HepG2 (cell line): Measurements from ENCODE around the gene CXCR4. TPM values are rescaled to one million over a fixed set of nuclear protein-coding genes. Genes with fewer than 3 reads are reported as not detected.

Source experiments
- ATAC-seq: fragments of 200-7000 bp; cut with Tn5 transposase; 3 replicates; pipeline ENCODE4 v1.9.1; 2020; ENCODE audit warnings: mild to moderate bottlenecking, moderate library complexity
- BruUV-seq: library from RNA; stranded (reverse); fragments of 400-500 nt; replicated peaks from 2 replicates; lab custom pipeline; 2021; lab: Mats Ljungman, UMichigan
- CTCF ChIA-PET: fragments of 300-600 bp; formaldehyde crosslinking; extraction: SDS; loops from one replicate; lab custom pipeline; 2021; ENCODE audit warnings: low total read pairs, inconsistent platforms, low intra/inter-chr PET ratio; lab: Yijun Ruan, JAX
- POLR2A ChIA-PET: fragments of 350-600 bp; sonication (Branson Sonifier 250); formaldehyde crosslinking; loops from one replicate; lab custom pipeline; 2020; ENCODE audit warnings: antibody characterized with exemption, inconsistent platforms; lab: Yijun Ruan, JAX
- DNase-seq: peaks from one replicate; pipeline ENCODE4 v3.0.0-alpha.2; 2015; ENCODE audit warnings: low spot score
- FAIRE-seq: peaks from 3 replicates; lab custom pipeline; 2011; peaks lifted over from hg19 to GRCh38; lab: Jason Lieb, UNC
- H2AFZ ChIP-seq: one replicate; pipeline ENCODE4 v1.6.1; 2011; ENCODE audit warnings: low read length, inconsistent platforms
- H3K27ac ChIP-seq: fragments of 300-600 bp; 3 replicates; pipeline ENCODE4 v1.8.0; 2011; ENCODE audit warnings: mixed run types, mild to moderate bottlenecking, mixed read lengths, low read length, inconsistent platforms; ENCODE audit not compliant: insufficient read depth; ENCODE audit errors: extremely low read length
- H3K27me3 ChIP-seq, 2 experiments: fragments of 200-600 bp in 1 of 2; 2 replicates in 1 of 2; 3 replicates in 1 of 2; pipeline versions ENCODE4 v1.6.0 to v1.8.0; 2011; ENCODE audit warnings: low read length in 2 of 2, mild to moderate bottlenecking in 2 of 2, moderate library complexity in 2 of 2, inconsistent platforms in 1 of 2; ENCODE audit not compliant: insufficient read depth in 2 of 2, control insufficient read depth in 1 of 2
- H3K36me3 ChIP-seq, 2 experiments: fragments of 200-600 bp in 1 of 2; replicated peaks in 1 of 2; 2 replicates in 1 of 2; 3 replicates in 1 of 2; pipeline versions ENCODE4 v1.5.1 to v1.8.0; 2011; ENCODE audit warnings: low read length in 2 of 2, inconsistent platforms in 1 of 2; ENCODE audit not compliant: insufficient read depth in 2 of 2, control insufficient read depth in 1 of 2
- H3K4me1 ChIP-seq: 2 replicates; pipeline ENCODE4 v1.5.1; 2012; ENCODE audit warnings: low read length, inconsistent platforms; ENCODE audit not compliant: insufficient read depth
- H3K4me2 ChIP-seq: 2 replicates; pipeline ENCODE4 v1.6.0; 2011; ENCODE audit warnings: low read depth, low read length, inconsistent platforms
- H3K4me3 ChIP-seq, 3 experiments: fragments of 200-600 bp in 1 of 3; sonication (generic), shearing (Covaris generic) in 1 of 3; replicated peaks in 1 of 3; 2 replicates each; pipeline ENCODE4 v1.5.1; 2011 to 2016; ENCODE audit warnings: low read length in 3 of 3, inconsistent platforms in 2 of 3, low read depth in 2 of 3, mild to moderate bottlenecking in 2 of 3, control low read depth in 1 of 3, mixed read lengths in 1 of 3; ENCODE audit not compliant: insufficient read depth in 1 of 3
- H3K79me2 ChIP-seq: one replicate; pipeline ENCODE4 v1.6.1; 2011; ENCODE audit warnings: low read length, inconsistent platforms; ENCODE audit not compliant: insufficient read depth
- H3K9ac ChIP-seq: 2 replicates; pipeline ENCODE4 v1.6.0; 2011; ENCODE audit warnings: mild to moderate bottlenecking, low read depth, low read length, inconsistent platforms; ENCODE audit not compliant: insufficient read depth
- H3K9me3 ChIP-seq: 2 replicates; pipeline ENCODE4 v1.5.1; 2012; ENCODE audit warnings: mild to moderate bottlenecking, low read length
- H4K20me1 ChIP-seq: 2 replicates; pipeline ENCODE4 v1.6.0; 2011; ENCODE audit warnings: inconsistent platforms, mild to moderate bottlenecking, low read length, moderate library complexity; ENCODE audit not compliant: insufficient read depth
- GTF3A ChIP-seq: sonication (generic); formaldehyde crosslinking; conservative IDR thresholded peaks from 2 replicates; pipeline ENCODE4 v1.4.0; 2020; ENCODE audit warnings: mild to moderate bottlenecking, missing genetic modification reagents
- HNRNPLL ChIP-seq: fragments of 200-400 bp; formaldehyde crosslinking; IDR thresholded peaks from 2 replicates; pipeline ENCODE4 v1.6.1; 2017; ENCODE audit warnings: mild to moderate bottlenecking, low read depth, low read length; ENCODE audit not compliant: poor library complexity, severe bottlenecking
- MTA3 ChIP-seq: sonication (generic); formaldehyde crosslinking; IDR thresholded peaks from 2 replicates; pipeline ENCODE4 v1.4.0; 2020; ENCODE audit warnings: missing genetic modification reagents
- MTF2 ChIP-seq: sonication (generic); formaldehyde crosslinking; IDR thresholded peaks from 2 replicates; pipeline ENCODE4 v1.5.0; 2020; ENCODE audit warnings: missing genetic modification reagents, borderline replicate concordance
- PRMT3 ChIP-seq: sonication (generic); formaldehyde crosslinking; IDR thresholded peaks from 2 replicates; pipeline ENCODE4 v1.8.1; 2022; ENCODE audit warnings: low read depth, mild to moderate bottlenecking, moderate library complexity, missing genetic modification reagents, borderline replicate concordance
- RFX3 ChIP-seq: IDR thresholded peaks from 2 replicates; pipeline ENCODE4 v1.6.1; 2016; ENCODE audit warnings: missing biosample characterization, missing genetic modification reagents
- TAF1 ChIP-seq: sonication (generic); formaldehyde crosslinking; IDR thresholded peaks from 2 replicates; pipeline ENCODE4 v1.4.0; 2020; ENCODE audit warnings: missing genetic modification reagents
- TRAFD1 ChIP-seq: sonication (generic); formaldehyde crosslinking; IDR thresholded peaks from 2 replicates; pipeline ENCODE4 v1.5.1; 2020; ENCODE audit warnings: missing genetic modification reagents, mild to moderate bottlenecking, borderline replicate concordance
- ZFP90 ChIP-seq: sonication (generic); formaldehyde crosslinking; IDR thresholded peaks from 2 replicates; pipeline ENCODE4 v1.8.0; 2022; ENCODE audit warnings: missing genetic modification reagents, mild to moderate bottlenecking, inconsistent platforms, borderline replicate concordance
- ZNF207 ChIP-seq: fragments of 450-650 bp; IDR thresholded peaks from 2 replicates; pipeline ENCODE4 v1.6.1; 2016; ENCODE audit warnings: antibody characterized with exemption, borderline replicate concordance
- ZNF232 ChIP-seq: sonication (generic); formaldehyde crosslinking; IDR thresholded peaks from 2 replicates; pipeline ENCODE4 v1.4.0; 2020; ENCODE audit warnings: missing genetic modification reagents, borderline replicate concordance
- ZNF766 ChIP-seq: sonication (generic); formaldehyde crosslinking; IDR thresholded peaks from 2 replicates; pipeline ENCODE4 v1.5.0; 2020; ENCODE audit warnings: missing genetic modification reagents, borderline replicate concordance
- ZNF773 ChIP-seq: sonication (generic); formaldehyde crosslinking; IDR thresholded peaks from 2 replicates; pipeline ENCODE4 v1.4.0; 2020; ENCODE audit warnings: missing genetic modification reagents, borderline replicate concordance
- ZNF816 ChIP-seq: sonication (generic); formaldehyde crosslinking; IDR thresholded peaks from 2 replicates; pipeline ENCODE4 v1.8.0; 2022; ENCODE audit warnings: missing genetic modification reagents, mild to moderate bottlenecking, borderline replicate concordance
- WGBS: methylation state at CpG from one replicate; pipeline ENCODE4 v1.1.6; 2017; ENCODE audit warnings: low lambda C conversion rate; 5-methylcytosine and 5-hydroxymethylcytosine counted together
- in situ Hi-C: cut with HindIII; loops from 2 replicates; pipeline ENCODE4 v1.10.0; 2017; ENCODE audit warnings: low pct_unique_long_range_greater_than_20kb; ENCODE audit not compliant: extremely low pct_ligation_motif_present
- intact Hi-C: fragments of 100-400 bp; cut with micrococcal nuclease; formaldehyde crosslinking; loops from one replicate; pipeline ENCODE4 v1.10.0; 2022; ENCODE audit not compliant: unreplicated experiment
- polyA plus RNA-seq, 8 experiments: library from polyadenylated mRNA; depleted of rRNA in 3 of 8; stranded (reverse) in 7 of 8; unstranded in 1 of 8; fragments of >200 nt; fragmentation: Illumina TruSeq in 4 of 8; extraction: Trizol in 4 of 8; gene quantifications; 2 replicates each; pipeline versions ENCODE4 v1.2.1 to v1.2.3, GENCODE V29; 2011 to 2016; ENCODE audit warnings: low read depth in 4 of 8, missing spikeins in 1 of 8, mixed read lengths in 1 of 8; ENCODE audit not compliant: insufficient read depth in 1 of 8
- total RNA-seq, 5 experiments: library from RNA; depleted of rRNA; stranded (reverse); fragments of >200 nt; fragmentation: Illumina TruSeq; extraction: Trizol; gene quantifications; 2 replicates each; pipeline ENCODE4 v1.2.3, GENCODE V29; 2016; ENCODE audit warnings: low read depth in 1 of 5
- TF ChIP-seq, protein P1 (sequence below): sonication (generic); formaldehyde crosslinking; IDR thresholded peaks from 2 replicates; pipeline ENCODE4 v1.5.0; 2020; ENCODE audit warnings: mild to moderate bottlenecking, missing genetic modification reagents
- TF ChIP-seq, protein P2 (sequence below): sonication (generic); formaldehyde crosslinking; IDR thresholded peaks from 2 replicates; pipeline ENCODE4 v1.4.0; 2020; ENCODE audit warnings: missing genetic modification reagents

CXCR4 gene
- total and polyA plus RNA-seq, 2 of the 13 experiments (the other 11 are each of a cell fraction or from before 2014, with no cell fraction given), result 0.34 to 0.55 TPM

DNA sequence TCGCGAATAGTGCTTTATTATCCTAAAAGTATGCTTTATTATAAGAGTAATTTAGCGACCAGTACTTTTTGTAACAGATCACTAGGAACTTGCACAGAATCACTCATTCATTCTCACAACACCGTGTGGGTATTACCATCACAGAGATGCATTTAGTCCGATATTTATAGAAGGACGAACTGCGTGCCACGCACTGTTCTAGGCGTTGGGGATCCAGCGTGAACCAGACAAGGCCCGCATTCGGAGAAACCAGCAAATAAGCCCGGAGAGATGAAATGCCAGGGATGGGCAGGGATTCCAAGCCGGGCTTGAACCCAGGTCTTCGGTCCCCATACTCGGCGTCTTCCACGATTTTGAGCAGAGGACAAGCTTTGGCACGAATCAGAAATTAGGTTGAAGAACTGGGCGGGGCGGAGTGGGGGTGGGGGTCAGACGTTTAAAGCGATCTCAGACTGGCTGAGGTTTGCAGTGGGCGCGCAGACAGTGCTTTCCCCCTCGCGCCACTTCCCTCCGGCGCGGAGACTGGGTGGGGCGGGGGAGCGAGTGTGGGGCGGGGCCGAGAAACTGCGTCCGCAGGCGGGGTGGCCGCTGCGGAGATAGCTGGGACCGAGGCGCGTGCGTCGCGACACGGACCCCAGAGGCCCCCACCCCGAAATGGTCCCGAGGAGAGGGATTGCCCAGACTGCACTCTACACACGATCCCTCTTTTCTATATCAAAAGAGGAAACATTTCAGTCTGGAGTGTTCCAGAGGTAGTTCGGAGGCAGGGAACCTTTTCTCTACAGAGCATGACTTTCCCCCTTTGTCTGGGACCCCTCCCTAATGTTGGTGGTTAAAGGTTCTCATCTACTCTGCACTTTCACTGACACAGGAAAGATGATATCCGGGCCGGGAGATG lies 1.1 kb upstream of the CXCR4 start (continued):
- TF ChIP-seq, protein P1, sequence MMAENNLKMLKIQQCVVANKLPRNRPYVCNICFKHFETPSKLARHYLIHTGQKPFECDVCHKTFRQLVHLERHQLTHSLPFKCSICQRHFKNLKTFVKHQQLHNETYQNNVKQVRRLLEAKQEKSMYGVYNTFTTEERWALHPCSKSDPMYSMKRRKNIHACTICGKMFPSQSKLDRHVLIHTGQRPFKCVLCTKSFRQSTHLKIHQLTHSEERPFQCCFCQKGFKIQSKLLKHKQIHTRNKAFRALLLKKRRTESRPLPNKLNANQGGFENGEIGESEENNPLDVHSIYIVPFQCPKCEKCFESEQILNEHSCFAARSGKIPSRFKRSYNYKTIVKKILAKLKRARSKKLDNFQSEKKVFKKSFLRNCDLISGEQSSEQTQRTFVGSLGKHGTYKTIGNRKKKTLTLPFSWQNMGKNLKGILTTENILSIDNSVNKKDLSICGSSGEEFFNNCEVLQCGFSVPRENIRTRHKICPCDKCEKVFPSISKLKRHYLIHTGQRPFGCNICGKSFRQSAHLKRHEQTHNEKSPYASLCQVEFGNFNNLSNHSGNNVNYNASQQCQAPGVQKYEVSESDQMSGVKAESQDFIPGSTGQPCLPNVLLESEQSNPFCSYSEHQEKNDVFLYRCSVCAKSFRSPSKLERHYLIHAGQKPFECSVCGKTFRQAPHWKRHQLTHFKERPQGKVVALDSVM, result no peak
- no peak for TF ChIP-seq TRAFD1 (CRISPR knock-in tag)
- no peak for TF ChIP-seq HNRNPLL
- TF ChIP-seq GTF3A, result no peak

DNA sequence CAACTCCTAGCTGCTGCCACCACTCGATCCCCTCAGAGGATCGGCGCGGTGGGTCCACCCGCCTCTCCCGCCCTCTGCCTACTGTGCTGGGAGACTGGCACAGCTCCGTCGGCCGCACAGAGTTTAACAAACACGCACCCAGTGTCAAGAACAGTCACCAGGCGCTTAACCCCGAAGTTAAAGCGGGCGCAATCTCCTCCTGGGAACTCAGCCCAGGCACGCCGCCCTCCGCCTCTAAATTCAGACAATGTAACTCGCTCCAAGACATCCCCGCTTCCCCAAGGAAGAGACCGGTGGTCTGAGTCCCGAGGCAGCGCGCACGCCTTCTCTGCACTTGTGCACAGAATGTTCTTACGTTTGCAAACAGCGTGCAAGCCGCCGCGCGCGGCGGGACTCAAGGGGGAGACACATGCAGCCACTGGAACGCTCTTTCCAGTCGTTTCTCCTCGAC lies 533 bp downstream of the CXCR4 start:
- no TSS peak for BruUV-seq
- WGBS, result 3% methylated on average over 29 of the region's 35 CpGs
- ChIA-PET CTCF (no interaction called here), POLR2A (no interaction called here)
- H3K79me2 ChIP-seq, result no peaks in the 10 kb centered on the region
- H3K4me3 ChIP-seq, result peak overlapping the region; percentile 39 to 58 (median 39); a peak in 5 of 6 replicates
- no peak overlapping the region for H3K9ac ChIP-seq
- no peak overlapping the region for H3K27ac ChIP-seq
- H3K27me3 ChIP-seq, result peaks cover 0 to 62% of the 10 kb centered on the region in 2 experiments; a peak in 4 of 5 replicates
- no peak for DNase-seq
- no peak for FAIRE-seq
- intact Hi-C loops, result no loop called here
- H3K4me1 ChIP-seq, result peaks cover 8% of the 10 kb centered on the region; the same call in 1 of the 2 replicates
- no peaks in the 10 kb centered on the region for H4K20me1 ChIP-seq
- peak; percentile 68 for ATAC-seq
- H3K9me3 ChIP-seq, result no peaks in the 10 kb centered on the region
- H3K4me2 ChIP-seq, result peak overlapping the region; percentile 69
- no peak overlapping the region for H2AFZ ChIP-seq
- H3K36me3 ChIP-seq, result no peaks in the 10 kb centered on the region
- in situ Hi-C loops, result no loop called here
- no peak for TF ChIP-seq ZNF232
- TF ChIP-seq ZNF816 (CRISPR knock-in tag), result no peak
- TF ChIP-seq ZNF207, result no peak
- no peak for TF ChIP-seq ZFP90
- TF ChIP-seq ZNF773 (CRISPR knock-in tag), result no peak
- no peak for TF ChIP-seq ZNF766 (CRISPR knock-in tag)
- TF ChIP-seq, protein P2, sequence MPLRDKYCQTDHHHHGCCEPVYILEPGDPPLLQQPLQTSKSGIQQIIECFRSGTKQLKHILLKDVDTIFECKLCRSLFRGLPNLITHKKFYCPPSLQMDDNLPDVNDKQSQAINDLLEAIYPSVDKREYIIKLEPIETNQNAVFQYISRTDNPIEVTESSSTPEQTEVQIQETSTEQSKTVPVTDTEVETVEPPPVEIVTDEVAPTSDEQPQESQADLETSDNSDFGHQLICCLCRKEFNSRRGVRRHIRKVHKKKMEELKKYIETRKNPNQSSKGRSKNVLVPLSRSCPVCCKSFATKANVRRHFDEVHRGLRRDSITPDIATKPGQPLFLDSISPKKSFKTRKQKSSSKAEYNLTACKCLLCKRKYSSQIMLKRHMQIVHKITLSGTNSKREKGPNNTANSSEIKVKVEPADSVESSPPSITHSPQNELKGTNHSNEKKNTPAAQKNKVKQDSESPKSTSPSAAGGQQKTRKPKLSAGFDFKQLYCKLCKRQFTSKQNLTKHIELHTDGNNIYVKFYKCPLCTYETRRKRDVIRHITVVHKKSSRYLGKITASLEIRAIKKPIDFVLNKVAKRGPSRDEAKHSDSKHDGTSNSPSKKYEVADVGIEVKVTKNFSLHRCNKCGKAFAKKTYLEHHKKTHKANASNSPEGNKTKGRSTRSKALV (CRISPR knock-in tag), result peak; percentile 84; the same call in 1 of the 2 replicates
- no peak for TF ChIP-seq RFX3 (CRISPR knock-in tag)
- no peak for TF ChIP-seq TAF1
- no peak for TF ChIP-seq MTA3 (CRISPR knock-in tag)
- TF ChIP-seq MTF2 (CRISPR knock-in tag), result 0 out of 2 replicates have a peak, but pooled peaks have one; percentile 53
- no peak for TF ChIP-seq PRMT3 (CRISPR knock-in tag)
